Fibroblast of pulmonary artery (primary cell): ENCODE results near the gene ERC1.

Experiments used
- DNase-seq: peaks from one replicate; pipeline ENCODE4 v3.0.0-alpha.2; 2010; ENCODE audit warnings: low read depth
- H3K4me3 ChIP-seq: replicated peaks from 2 replicates; pipeline ENCODE4 v1.5.1; 2011; ENCODE audit warnings: low read depth, mild to moderate bottlenecking, control low read depth, low read length, moderate library complexity
- TF ChIP-seq, protein P1 (sequence below): IDR thresholded peaks from 2 replicates; pipeline ENCODE4 v1.5.1; 2011; ENCODE audit warnings: mild to moderate bottlenecking, control low read depth, low read length, inconsistent platforms; ENCODE audit errors: missing control alignments

ERC1 gene

DNA sequence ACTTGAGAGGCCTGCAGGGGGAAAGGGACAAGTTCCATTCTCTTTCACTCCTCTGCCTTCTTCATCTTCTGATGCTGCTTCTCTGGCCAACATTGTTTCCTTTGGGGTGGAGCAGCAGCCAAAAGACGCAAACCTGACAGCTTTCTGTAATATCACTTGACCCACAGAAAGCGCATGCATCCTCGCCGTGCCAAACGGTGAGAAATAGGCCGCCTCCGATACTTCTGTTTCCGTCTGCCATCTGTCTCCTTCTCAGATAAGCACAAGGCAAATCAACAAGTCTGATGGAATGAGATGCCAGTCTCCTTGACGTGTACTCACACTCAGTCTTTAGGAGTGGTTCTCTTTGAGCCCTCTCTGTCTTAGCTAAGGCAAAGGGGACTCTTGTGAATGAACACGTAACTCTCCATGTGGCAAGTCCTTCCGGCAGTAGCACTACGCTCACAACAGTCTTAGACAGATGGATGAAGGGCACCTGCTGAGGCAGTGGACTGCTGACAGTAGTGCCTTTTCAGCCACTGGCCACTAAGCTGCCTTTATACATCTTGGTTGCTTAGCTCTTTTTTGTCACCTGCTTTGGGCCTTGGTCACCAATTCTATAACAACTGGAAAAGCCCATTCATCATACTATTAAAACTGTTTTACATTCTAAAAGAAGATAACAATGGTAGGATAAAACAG lies 389.3 kb downstream of the ERC1 start:
- TF ChIP-seq, protein P1, sequence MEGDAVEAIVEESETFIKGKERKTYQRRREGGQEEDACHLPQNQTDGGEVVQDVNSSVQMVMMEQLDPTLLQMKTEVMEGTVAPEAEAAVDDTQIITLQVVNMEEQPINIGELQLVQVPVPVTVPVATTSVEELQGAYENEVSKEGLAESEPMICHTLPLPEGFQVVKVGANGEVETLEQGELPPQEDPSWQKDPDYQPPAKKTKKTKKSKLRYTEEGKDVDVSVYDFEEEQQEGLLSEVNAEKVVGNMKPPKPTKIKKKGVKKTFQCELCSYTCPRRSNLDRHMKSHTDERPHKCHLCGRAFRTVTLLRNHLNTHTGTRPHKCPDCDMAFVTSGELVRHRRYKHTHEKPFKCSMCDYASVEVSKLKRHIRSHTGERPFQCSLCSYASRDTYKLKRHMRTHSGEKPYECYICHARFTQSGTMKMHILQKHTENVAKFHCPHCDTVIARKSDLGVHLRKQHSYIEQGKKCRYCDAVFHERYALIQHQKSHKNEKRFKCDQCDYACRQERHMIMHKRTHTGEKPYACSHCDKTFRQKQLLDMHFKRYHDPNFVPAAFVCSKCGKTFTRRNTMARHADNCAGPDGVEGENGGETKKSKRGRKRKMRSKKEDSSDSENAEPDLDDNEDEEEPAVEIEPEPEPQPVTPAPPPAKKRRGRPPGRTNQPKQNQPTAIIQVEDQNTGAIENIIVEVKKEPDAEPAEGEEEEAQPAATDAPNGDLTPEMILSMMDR: no peak
- no peak overlapping the region for H3K4me3 ChIP-seq
- no peak for DNase-seq

DNA sequence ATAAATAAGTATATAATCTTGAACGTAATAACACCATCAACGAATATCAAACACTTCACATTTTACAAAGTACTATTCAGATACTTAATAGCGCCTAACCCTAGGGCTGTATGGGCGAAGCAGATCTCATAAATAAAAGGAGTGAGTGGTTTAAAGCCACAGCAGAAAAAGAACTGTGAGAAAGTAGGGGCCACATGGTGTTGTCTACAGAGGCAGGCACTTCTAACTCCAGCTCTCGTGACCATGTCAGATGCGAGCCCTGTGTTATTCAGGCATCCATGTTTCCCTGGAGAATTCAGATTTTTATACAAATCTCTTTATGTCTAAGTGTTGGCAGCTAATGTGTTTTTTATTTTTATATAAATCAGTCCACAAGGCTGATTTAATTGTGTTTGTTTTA lies 391.1 kb downstream of the ERC1 start:
- TF ChIP-seq, protein P1: no peak
- H3K4me3 ChIP-seq: no peak overlapping the region
- no peak for DNase-seq

DNA sequence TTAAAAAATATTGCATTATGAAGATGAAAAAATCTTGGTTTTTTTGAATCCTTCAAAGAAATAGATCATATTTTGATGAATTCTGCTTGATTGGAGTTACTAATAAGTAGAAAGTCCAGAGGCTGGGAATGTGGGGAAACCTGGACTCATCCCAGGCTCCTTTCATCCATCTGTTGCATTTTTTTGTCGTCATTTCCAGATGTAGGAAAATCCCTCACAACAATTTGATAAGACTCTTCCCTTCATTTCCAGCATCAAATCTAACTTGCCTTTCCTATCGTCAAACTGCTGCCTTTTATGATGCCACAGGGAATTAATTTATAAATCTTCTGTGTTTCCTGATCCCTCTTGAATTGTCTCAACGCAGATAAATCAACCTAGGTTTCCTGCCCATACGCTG lies 391.8 kb downstream of the ERC1 start:
- TF ChIP-seq, protein P1: no peak
- no peak for DNase-seq
- H3K4me3 ChIP-seq: no peak overlapping the region

DNA sequence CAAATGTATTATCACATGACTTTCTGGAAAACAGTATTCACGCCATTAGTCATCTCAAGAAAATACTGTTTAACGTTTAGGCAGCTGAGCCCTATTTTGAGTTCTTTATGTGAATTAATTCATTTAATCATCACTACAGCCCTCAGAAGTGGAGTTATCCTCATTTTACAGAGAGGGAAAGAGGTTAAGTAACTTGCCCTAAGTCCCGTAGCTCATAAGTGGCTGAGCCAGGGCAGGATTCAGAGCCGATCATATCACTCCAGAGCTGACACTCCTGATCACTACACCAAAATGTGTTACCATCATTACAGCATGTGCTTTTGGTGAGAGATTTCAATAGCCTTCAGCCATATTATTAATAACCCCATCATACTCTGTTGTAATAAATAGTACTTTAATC lies 392.7 kb downstream of the ERC1 start:
- H3K4me3 ChIP-seq: no peak overlapping the region
- TF ChIP-seq, protein P1: no peak
- DNase-seq: no peak

DNA sequence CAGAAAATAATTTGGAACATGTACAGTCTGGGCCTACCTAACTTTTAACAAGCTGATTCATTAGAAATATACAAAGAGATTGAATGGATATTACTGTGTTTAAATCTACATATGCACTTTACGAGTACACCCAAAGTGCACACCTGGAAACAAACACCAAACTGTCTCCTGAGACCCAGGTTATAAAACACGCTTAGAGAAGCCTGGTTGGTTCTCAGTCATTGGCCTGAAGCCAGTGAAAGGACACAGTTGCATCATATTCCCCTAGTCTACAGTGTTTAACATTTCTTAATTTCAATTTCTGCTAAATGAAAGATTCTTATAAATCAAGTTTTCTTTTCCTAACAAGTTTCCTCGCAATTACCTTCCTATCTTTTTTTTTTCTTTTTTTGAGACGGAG lies 393.9 kb downstream of the ERC1 start:
- DNase-seq: no peak
- TF ChIP-seq, protein P1: no peak
- no peak overlapping the region for H3K4me3 ChIP-seq

DNA sequence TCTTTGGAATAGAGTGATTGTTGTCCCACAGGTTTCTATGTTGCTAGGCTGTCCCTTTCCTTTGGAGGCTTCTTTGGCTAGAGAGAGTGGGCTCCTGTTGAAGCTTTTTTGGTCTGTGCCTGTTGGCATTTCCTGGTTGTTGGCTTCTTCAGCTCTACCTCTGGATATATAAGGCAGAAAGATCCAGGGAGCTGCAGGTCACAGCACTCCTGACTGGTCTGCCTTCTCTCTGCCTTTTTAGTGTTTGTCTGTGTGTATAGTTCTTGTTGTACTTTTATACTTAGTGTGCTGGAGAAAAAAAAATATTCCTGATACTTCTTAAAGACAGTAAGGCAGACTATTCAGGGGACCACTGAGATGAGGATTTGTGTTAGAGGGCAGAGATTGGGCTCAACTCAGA lies 400.7 kb downstream of the ERC1 start:
- TF ChIP-seq, protein P1: no peak
- H3K4me3 ChIP-seq: no peak overlapping the region
- DNase-seq: no peak

DNA sequence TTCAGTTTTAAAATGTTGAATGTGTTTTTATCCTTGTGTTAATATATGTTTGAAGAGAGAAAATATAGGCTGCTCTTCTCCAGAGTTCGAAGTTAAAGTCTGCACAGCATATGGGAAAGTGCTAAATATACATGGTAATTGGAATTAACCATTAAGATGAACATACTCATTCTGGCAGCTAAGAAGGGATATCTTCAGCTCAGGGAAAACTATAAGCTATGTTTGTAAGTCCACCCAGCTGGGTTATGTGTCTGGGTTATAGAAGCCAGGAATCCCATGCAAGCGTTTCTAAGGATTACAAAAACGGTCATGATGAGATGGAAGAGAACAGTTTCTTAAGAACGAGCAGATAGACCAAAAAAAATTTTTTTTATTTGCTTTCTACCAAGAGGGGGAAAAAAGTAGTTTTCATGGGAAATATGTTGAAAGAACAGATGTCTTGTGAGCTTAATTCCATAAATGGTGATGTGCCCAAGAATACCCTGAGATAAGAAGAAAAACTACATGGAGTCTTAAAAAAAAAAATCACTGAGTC lies 404.5 kb downstream of the ERC1 start:
- TF ChIP-seq, protein P1: no peak
- no peak overlapping the region for H3K4me3 ChIP-seq
- DNase-seq: no peak
